ENCODE measurements around the gene ETV1. TPM values are rescaled to one million over a fixed set of nuclear protein-coding genes. Genes with fewer than 3 reads are reported as not detected.

The ETV1 gene
- total RNA-seq (34.1 TPM), polyA plus RNA-seq (3.5 TPM)

- no peaks in the 10 kb centered on the region for H3K4me1 ChIP-seq (ENCODE audit: insufficient read depth)
- no peaks in the 10 kb centered on the region for H3K36me3 ChIP-seq (ENCODE audit: insufficient read depth)
- H3K4me3 ChIP-seq (ENCODE audit: low read depth, low read length) = peak within 1 kb of the TSS; percentile 60
- peak within 1 kb of the TSS; percentile 84 for H3K27ac ChIP-seq (ENCODE audit: low read depth)
- no peak for DNase-seq (ENCODE audit: extremely low spot score)
- under 1% methylated on average over 38 of the region's 38 CpGs for WGBS
Measured at GRCh38 chr7:13989126-13989948, at the start of gene ETV1. Gene ETV1, minus strand, starts transcription at chr7:13989666. Its CDS starts 614 bp downstream, at chr7:13989052.

- no peaks in the 10 kb centered on the region for H3K4me1 ChIP-seq (ENCODE audit: insufficient read depth)
- no peak overlapping the region for H3K27ac ChIP-seq (ENCODE audit: low read depth)
- 90% methylated on average over 2 of the region's 2 CpGs for whole genome bisulfite sequencing
- no peak for DNase-seq (ENCODE audit: extremely low spot score)
- H3K4me3 ChIP-seq (ENCODE audit: low read depth, low read length) = no peak overlapping the region
- no peaks in the 10 kb centered on the region for H3K36me3 ChIP-seq (ENCODE audit: insufficient read depth)
Measured at GRCh38 chr7:14024406-14024805, 34.9 kb upstream of the ETV1 start.

- H3K36me3 ChIP-seq (ENCODE audit: insufficient read depth) = no peaks in the 10 kb centered on the region
- 84% methylated on average over 2 of the region's 2 CpGs for WGBS
Measured at GRCh38 chr7:14023838-14024237, 34.4 kb upstream of the ETV1 start.

DNA sequence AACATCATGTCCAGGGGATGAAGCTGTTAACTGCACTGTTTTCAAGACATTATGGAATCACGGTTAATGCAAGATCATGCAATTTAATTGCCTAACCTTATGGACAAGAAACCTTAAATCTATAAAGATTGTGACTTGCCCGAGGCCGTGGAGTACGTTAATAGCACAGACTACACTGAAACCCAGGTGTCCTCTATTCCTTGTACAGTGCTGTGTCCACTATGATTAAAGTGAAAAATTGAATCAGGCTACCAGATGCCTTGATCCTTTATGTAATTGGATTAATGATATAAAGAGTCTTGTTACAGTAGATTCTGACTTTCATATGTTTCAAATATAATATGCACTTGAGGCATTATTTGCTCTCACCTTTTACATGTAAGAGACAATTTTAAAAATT lies 33.9 kb upstream of the ETV1 start:
- no peak overlapping the region for H3K4me3 ChIP-seq (ENCODE audit: low read depth, low read length)
- no peaks in the 10 kb centered on the region for H3K36me3 ChIP-seq (ENCODE audit: insufficient read depth)
- WGBS = 69% methylated on average over 4 of the region's 4 CpGs
- no peaks in the 10 kb centered on the region for H3K4me1 ChIP-seq (ENCODE audit: insufficient read depth)
- H3K27ac ChIP-seq (ENCODE audit: low read depth) = no peak overlapping the region
- DNase-seq (ENCODE audit: extremely low spot score) = no peak

More at GRCh38 chr7:14023838-14024237, 34.4 kb upstream of the ETV1 start:
- no peak for DNase-seq (ENCODE audit: extremely low spot score)
- no peak overlapping the region for H3K4me3 ChIP-seq (ENCODE audit: low read depth, low read length)
- H3K4me1 ChIP-seq (ENCODE audit: insufficient read depth) = no peaks in the 10 kb centered on the region
- H3K27ac ChIP-seq (ENCODE audit: low read depth) = no peak overlapping the region

- H3K4me1 ChIP-seq (ENCODE audit: insufficient read depth) = no peaks in the 10 kb centered on the region
- H3K36me3 ChIP-seq (ENCODE audit: insufficient read depth) = no peaks in the 10 kb centered on the region
- H3K27ac ChIP-seq (ENCODE audit: low read depth) = no peak overlapping the region
- H3K4me3 ChIP-seq (ENCODE audit: low read depth, low read length) = no peak overlapping the region
- WGBS = 79% methylated on average over 3 of the region's 3 CpGs
- no peak for DNase-seq (ENCODE audit: extremely low spot score)
Measured at GRCh38 chr7:14021069-14021468, 31.6 kb upstream of the ETV1 start.

DNA sequence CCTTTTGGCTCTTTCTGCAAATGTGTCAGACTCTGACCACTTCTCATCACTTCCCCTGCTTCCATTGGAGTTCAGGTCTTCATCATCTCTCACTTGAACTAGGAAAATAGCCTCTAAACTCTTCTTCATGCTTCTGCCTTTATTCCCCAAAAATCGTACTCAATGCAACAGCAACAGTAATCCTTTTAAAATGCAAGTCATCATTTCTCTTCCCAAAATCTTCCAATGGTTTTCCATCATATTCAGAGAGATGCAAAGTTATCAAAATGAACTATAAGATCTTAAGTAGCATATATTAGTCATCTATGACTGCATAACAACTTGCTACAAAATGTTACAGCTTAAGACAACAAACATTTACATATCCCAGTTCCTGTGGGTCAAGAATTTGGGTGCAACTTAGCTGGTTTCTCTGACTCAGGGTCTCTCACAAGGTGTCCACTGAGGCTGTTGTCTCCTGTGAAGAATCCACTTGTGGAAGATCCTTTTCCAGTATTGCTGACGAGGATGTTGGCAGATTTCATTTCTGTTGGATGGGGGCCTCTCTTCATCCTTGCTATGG lies 31.0 kb upstream of the ETV1 start:
- H3K4me1 ChIP-seq (ENCODE audit: insufficient read depth) = no peaks in the 10 kb centered on the region
- H3K4me3 ChIP-seq (ENCODE audit: low read depth, low read length) = no peak overlapping the region
- no peaks in the 10 kb centered on the region for H3K36me3 ChIP-seq (ENCODE audit: insufficient read depth)
- no peak for DNase-seq (ENCODE audit: extremely low spot score)
- WGBS = 81% methylated on average over 2 of the region's 2 CpGs
- H3K27ac ChIP-seq (ENCODE audit: low read depth) = no peak overlapping the region

GRCh38 chr7:14018751-14019150 lies 29.3 kb upstream of the ETV1 start:
- Histone ChIP-seq H3K36me3 (ENCODE audit: insufficient read depth) (no peaks in the 10 kb centered on the region), H3K4me1 (ENCODE audit: insufficient read depth) (no peaks in the 10 kb centered on the region), H3K4me3 (ENCODE audit: low read depth, low read length) (no peak overlapping the region), H3K27ac (ENCODE audit: low read depth) (no peak overlapping the region)
- 65% methylated on average over 5 of the region's 5 CpGs for WGBS
- DNase-seq (ENCODE audit: extremely low spot score) = no peak

- H3K4me3 ChIP-seq (ENCODE audit: low read depth, low read length) = no peak overlapping the region
- DNase-seq (ENCODE audit: extremely low spot score) = no peak
- WGBS = 72% methylated on average over 2 of the region's 2 CpGs
Measured at GRCh38 chr7:14016950-14017349, 27.5 kb upstream of the ETV1 start.

DNA sequence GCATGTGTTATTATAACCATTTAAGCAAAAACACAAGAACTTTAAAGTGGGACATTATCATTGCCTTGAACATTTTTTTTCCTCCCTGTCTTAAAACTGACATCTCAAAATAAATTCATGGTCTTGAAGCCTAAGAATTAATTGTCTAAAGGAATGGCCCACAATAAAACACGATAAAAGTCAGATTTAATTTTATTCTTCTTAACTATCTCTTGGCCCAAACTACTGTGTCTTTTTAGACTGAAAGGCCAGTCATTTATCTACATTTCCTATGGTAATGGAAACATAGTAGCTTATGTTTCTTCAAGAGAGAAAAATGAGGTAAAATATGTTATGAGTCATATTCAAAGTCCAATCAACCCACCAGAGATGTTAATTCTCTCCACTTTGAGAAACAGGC lies 24.4 kb upstream of the ETV1 start:
- Histone ChIP-seq H3K4me3 (ENCODE audit: low read depth, low read length) (no peak overlapping the region), H3K27ac (ENCODE audit: low read depth) (no peak overlapping the region), H3K36me3 (ENCODE audit: insufficient read depth) (no peaks in the 10 kb centered on the region), H3K4me1 (ENCODE audit: insufficient read depth) (no peaks in the 10 kb centered on the region)
- no peak for DNase-seq (ENCODE audit: extremely low spot score)
- 53% methylated on average over 1 of the region's 1 CpG for WGBS

More at GRCh38 chr7:14016950-14017349, 27.5 kb upstream of the ETV1 start:
- Histone ChIP-seq H3K4me1 (ENCODE audit: insufficient read depth) (no peaks in the 10 kb centered on the region), H3K27ac (ENCODE audit: low read depth) (no peak overlapping the region), H3K36me3 (ENCODE audit: insufficient read depth) (no peaks in the 10 kb centered on the region)

DNA sequence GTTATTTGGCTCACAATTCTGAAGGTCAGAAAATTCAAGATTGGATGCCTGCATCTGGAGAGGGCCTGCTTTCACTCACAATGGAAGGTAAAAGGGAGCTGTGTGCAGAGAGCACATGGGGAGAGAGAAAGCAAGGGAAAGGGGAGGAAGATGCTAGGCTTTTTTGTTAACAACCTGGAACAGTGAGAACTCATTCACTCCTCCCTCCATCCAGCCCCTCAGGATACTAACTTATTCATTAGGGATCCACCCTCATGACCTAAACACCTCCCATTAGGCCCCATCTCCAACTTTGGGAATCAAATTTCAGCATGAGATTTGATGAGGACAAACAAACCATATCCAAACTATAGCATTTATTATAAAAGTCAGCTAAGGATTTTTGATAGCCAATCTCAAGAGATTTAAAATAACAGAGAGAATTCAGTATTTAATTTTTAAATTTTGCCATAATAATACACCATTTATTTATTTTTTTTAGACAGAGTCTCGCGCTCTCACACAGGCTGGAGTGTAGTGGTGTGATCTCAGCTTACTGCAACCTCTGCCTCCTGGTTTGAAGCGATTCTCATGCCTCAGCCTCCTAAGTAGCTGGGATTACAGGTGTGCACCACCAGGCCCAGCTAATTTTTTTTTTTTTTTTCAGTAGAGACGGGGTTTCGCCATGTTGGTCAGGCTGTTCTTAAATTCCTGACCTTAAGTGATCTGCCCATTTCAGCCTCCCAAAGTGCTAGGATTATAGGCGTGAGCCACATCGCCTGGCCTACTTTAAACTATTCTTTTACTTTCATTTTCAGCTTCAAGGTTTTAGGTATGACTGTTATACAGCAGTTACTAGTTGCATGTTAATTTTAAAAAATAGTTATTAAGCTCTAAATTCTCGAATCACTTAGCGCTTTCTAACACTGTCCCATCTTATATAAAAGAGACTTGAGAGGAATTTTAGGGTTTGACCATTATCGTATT lies 20.3 kb upstream of the ETV1 start:
- H3K4me1 ChIP-seq (ENCODE audit: insufficient read depth) = no peaks in the 10 kb centered on the region
- WGBS = 95% methylated on average over 10 of the region's 10 CpGs
- no peak overlapping the region for H3K4me3 ChIP-seq (ENCODE audit: low read depth, low read length)
- H3K36me3 ChIP-seq (ENCODE audit: insufficient read depth) = no peaks in the 10 kb centered on the region
- H3K27ac ChIP-seq (ENCODE audit: low read depth) = no peak overlapping the region
- no peak for DNase-seq (ENCODE audit: extremely low spot score)

DNA sequence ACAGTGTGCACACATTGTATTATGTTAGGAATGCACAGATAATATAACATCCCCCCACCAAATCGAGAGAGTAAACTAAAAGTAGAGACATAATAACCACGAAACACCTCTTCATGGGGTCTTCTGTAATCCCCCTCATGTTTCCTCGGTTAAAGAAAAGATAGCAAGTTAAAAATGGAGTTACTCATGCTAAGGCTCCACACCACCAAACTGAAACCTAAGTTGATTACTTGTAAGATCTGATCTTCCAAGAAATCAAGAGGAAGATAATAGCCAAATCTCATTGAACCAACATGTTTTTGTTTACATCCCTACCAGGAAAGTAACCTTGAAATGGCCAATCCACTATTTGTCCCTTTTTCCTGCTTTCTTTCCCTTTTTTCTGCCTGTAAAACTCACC lies 11.7 kb upstream of the ETV1 start:
- Histone ChIP-seq H3K27ac (ENCODE audit: low read depth) (no peak overlapping the region), H3K4me3 (ENCODE audit: low read depth, low read length) (no peak overlapping the region), H3K4me1 (ENCODE audit: insufficient read depth) (no peaks in the 10 kb centered on the region), H3K36me3 (ENCODE audit: insufficient read depth) (no peaks in the 10 kb centered on the region)
- no peak for DNase-seq (ENCODE audit: extremely low spot score)
- WGBS = 78% methylated on average over 3 of the region's 3 CpGs

DNA sequence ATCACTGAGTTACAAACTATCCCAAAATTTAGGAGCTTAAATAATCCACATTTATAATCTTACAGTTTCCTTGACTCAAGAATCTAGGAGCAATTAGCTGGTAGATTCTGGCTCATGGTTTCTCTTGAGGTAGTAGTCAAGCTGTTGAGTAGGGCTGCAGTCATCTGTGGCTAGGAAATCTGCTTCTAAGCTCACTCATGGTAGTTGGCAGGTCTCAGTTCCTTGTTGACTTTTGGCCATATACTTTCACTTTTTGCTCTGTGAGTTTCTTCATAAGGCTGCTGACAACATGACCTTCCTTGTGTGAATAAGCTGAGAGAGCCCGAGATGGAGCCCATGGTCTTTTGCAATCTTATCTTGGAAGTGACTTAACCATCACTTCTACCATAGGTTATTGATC lies 10.8 kb upstream of the ETV1 start:
- 91% methylated on average over 1 of the region's 1 CpG for WGBS
- no peak for DNase-seq (ENCODE audit: extremely low spot score)

GRCh38 chr7:13998866-13999265 lies 9.4 kb upstream of the ETV1 start:
- no peaks in the 10 kb centered on the region for H3K36me3 ChIP-seq (ENCODE audit: insufficient read depth)
- H3K4me1 ChIP-seq (ENCODE audit: insufficient read depth) = no peaks in the 10 kb centered on the region
- 67% methylated on average over 5 of the region's 5 CpGs for WGBS
- no peak for DNase-seq (ENCODE audit: extremely low spot score)
- no peak overlapping the region for H3K27ac ChIP-seq (ENCODE audit: low read depth)
- H3K4me3 ChIP-seq (ENCODE audit: low read depth, low read length) = no peak overlapping the region

More for the DNA sequence above, 10.8 kb upstream of the ETV1 start:
- H3K36me3 ChIP-seq (ENCODE audit: insufficient read depth) = no peaks in the 10 kb centered on the region
- no peaks in the 10 kb centered on the region for H3K4me1 ChIP-seq (ENCODE audit: insufficient read depth)
- H3K27ac ChIP-seq (ENCODE audit: low read depth) = no peak overlapping the region
- no peak overlapping the region for H3K4me3 ChIP-seq (ENCODE audit: low read depth, low read length)
